ENCODE data around the gene FOXL3.
"Not testable (repeated sequence)": the region's sequence is repeated elsewhere in the genome, so short reads cannot be mapped to it uniquely, and the experiment has no call there.

FOXL3 gene

DNA sequence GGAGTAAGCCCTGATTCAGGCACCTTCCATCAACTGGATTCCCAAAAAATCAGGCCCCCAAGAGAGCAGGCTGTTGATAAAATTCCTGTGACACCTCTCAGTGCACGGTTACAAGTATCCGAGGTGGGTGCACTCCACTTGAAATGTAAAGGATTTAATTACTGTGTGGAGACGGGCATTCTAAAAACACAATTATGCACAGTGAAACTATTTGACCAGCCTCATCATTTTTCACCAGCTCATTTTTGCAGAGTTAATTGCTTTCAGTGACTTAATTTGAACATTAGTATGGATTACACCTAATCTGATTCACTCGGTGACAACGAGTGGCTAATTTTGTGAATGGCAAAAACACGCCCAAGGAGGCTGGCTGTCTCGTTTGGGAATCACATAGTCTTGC is 2.3 kb downstream of the FOXL3 start:
- no peak for DNase-seq

DNA sequence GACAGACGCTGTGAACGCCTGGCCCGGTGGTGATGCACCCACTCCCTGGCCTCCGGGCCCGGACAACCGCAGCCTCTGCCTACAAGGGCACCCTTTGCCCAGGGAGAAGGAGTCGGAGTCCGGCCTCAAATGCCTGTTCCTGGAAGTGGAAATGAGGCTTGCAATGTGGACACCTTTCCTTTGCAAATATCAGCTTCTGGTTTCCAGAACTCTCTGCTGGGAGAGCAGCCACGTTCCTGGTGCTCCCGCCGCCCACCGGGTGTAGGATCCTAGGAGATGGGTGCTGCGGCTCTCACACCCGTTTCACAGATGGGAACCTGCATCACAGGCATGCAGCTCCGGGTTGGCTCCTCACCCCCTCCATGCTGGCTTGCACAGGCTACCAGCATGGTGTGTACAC is 2.9 kb downstream of the FOXL3 start:
- DNase-seq: no peak

- no peak for DNase-seq
These were observed 3.9 kb downstream of the FOXL3 start for GRCh38 chr7:293681-294439.

GRCh38 chr7:294440-295154 is 4.6 kb downstream of the FOXL3 start:
- DNase-seq: no peak

DNA sequence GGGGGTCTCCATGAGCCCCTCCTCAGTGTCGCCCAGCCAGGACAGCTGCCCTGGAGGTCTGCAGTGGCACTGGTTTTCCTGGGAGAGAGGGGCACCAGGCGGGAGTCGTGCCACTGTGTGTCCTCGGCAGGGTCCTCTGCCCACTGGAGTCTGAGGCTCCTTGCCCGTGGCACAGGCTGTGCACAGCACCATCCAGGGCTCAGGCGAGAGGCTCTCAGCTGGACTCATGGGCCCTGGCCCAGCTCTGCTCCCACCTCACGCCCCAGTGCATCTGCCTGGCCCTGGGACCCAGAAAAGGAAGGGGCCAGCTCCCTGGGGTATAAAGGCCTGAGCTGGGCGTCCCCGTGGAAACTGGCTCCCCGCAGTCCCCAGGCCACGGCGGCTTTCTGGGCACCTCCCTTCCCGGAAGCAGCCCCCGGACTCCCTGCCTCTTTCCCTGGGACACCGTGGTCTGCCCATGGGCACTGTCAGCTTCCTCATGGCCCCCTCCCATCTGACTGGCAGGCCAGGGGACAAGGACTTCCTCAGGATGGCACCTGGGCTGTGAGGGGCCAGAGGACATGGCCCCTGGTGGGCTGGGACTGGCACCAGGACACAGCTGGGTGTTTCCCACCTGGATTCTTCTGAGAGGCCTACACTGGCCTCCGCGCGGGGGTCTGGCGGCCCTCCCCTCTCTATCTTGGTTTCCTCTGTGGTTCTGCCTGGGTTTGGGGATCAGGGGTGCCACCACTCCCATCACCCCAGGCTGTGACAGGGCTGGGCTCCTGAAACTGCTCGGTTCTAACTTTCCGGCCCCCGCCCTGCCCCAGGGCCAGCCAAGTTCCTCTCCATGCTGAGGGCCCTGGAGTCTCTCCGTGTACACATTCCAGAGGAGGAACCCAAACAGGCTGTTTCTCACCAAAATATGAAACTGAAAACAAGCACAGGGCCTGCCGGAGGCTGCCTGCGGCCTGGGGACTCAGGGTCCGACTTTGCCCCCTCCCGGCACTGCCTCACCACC is 5.5 kb downstream of the FOXL3 start:
- no peak for DNase-seq

- DNase-seq: no peak
These were observed 6.5 kb downstream of the FOXL3 start for GRCh38 chr7:296373-296945.

DNA sequence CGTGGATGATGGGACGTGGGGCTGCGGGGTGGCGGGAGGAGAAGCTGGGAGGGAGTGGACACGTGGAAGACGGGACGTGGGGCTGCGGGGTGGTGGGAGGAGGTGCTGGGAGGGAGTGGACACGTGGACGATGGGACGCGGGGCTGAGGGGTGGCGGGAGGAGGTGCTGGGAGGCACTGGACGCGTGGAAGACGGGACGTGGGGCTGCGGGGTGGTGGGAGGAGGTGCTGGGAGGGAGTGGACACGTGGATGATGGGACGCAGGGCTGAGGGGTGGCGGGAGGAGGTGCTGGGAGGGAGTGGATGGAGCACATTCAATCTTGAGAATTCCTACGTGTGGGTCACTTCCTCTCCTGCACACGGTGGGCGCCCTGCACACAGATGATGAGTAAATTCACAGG is 7.2 kb downstream of the FOXL3 start:
- not testable (repeated sequence) for DNase-seq

GRCh38 chr7:297611-298374 is 7.8 kb downstream of the FOXL3 start:
- DNase-seq: no peak

DNA sequence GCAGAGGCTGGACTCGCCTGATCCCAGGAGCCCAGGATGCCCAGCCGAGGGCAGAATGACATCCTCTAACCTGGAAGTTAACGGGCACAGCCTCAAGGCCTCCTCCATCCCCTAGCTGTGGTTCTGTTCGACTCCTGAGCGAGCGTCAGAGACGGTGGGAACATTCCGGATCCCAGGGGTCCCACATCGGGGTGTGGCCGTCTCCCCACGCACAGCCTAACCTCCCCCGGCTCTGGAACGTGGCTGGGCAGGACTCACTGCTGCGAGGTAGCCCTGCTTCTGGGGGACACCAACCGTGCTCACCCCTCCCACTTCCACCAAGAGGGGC is 8.4 kb downstream of the FOXL3 start:
- DNase-seq: no peak

DNA sequence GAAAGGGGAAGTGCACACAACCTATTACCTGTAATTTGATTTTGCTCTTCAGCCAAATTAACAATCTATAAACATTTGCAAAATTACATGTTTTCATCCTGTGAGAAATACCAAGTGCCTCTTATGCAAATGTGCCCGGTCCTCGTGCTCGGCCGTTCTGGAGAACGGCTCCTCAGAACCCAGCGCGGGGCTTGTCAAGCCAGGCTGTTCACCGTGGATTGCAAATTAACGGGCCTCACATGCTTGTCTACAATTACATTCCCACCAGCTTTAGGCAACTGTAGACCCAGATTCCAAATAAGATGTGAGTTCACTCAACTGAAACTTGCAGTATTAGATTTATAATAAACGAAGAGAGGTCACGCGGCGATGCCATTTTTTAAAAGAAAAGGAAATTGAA is 8.8 kb downstream of the FOXL3 start:
- DNase-seq: no peak

DNA sequence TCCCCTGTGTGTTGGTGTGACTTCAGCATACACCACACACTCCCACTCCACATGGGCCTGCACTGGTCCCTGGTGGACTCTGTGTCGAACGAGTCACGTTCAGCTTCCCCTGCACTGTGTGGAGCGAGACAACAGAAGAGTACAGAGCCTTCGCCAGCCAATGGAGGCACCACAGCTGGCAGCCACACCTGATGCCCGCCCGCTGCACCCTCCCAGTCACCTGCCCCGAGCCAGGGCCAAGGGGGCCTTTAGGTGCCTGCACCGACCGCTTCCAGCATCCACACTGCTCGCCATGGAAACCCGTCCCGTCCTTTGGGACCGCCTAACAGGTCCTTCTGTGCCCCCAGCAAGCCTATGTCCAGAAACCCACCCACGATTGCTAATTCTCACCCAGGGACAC is 9.2 kb downstream of the FOXL3 start:
- no peak for DNase-seq

DNA sequence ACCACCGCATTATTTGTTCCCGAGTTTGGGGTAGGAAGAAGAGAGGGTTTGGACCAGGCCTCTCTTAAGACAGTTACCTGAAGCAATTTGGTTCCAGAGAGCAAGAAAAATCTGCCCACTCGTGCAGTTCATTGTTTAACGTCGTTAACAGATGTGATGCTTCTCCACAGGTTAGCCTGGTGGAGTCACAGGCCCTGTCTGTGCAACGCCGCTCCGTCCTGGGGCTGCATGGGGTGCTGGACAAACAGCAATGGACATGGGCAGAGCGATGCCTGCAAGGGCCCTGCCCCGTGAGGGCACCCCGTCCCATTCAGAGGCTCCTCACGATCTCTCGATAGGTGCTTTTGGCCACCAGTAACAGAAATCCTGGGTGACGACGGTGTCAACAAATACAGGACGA is 9.7 kb downstream of the FOXL3 start:
- no peak for DNase-seq

- DNase-seq: no peak
These were observed 10.1 kb downstream of the FOXL3 start for GRCh38 chr7:300048-300447.

DNA sequence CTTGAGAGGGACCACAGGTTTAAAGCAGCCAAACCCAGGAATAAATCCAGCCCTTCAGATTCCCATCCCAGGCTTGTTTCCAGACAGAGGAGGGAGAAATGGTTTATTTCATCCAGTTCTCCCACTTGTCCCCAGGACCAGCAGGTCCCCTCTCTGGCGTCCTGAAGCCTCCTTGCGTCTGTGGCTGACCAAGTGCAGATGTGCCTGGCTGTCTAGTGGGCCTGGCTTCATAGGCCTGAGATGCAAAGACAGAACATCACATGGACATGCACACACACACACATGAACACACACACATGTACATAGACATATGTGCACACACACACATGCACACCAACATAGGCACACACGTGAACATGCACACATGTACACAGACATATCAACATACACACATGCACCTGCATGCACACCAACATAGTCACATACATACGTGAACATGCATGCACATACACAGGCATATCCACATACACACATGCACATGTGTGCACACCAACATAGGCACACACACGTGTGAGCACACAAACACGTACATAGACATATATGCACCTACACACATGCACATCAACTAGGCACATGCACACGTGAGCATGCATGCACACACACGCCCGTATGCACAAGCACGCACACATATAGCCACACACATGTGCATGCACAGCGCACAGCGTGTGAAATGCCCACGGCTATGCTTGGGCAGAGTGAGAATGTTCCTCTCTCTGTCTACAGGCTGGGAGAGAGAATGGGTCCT is 10.7 kb downstream of the FOXL3 start:
- no peak for DNase-seq

DNA sequence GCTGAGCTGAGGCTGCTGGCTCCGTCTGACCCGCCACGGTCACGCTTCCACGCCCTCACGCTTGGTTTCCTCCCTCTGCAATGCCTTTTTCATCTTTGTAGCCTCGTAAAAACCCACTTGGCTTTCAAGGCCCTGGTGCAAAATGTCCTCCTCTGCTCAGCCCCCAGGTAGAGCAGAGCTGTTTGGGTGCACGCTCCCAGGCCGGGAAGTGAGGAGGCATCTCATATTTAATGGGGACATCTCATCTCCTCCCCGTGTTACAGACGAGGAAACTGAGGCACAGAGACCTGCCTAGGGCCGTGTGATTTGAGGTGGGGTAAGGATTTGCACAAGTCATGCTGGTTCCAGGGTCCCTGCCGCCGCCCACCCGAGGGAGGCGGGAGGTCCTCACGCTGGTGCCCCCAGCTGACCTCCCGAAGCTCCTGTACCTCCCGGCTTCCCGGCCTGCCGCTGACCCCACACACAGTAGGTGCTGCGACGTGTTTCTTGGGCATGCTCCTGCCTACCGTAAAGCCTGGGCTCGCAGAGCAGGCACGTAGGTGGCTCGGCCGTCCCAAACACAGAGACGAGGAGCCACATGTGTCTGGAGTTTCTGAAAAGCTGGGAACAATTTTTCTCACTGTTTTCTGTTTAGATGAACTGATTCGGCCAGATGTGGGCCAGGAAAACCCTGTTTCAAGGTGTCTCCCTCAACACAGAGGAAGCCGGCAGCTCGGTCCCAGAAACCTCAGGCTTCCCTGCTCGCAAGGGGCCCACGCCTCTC is 11.5 kb downstream of the FOXL3 start:
- DNase-seq: no peak

- no peak for DNase-seq
These were observed 12.4 kb downstream of the FOXL3 start for GRCh38 chr7:302054-302992.

- DNase-seq: no peak
These were observed 13.5 kb downstream of the FOXL3 start for GRCh38 chr7:303425-303824.

DNA sequence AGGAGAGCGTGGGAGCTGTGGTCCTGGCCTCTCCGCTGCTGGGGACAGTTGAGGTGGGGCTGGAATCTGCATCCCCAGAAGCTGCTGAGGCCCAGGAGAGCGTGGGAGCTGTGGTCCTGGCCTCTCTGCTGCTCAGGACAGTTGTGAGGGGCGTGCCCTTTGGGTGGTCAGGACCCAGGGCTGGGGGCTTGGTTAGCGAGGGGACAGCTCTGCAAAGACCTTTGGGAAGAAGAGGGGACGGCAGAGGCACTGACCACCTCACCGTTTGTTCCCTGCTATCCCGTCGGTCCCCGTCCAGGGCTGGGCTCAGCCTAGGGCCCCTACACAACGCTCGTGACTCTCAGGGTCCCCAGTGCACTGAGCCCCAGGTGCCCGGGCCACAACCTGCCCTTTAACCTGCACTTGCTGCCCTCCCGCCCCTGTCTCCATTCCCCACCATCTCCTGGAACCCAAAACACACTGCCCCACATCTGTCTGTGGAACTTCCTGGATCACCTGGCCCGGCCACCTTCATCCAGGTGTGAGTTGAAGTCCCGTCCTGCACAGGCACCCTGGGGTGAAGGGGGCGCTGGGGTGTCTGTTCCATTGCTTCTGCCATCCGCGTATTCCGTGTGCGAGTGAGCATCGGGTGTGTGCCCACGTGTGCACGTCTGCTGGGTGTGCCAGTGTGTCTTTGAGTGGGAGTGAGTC is 14.1 kb downstream of the FOXL3 start:
- DNase-seq: no peak
